Mucosa of descending colon (tissue), 3 donors: ENCODE data around the gene PSMA3. TPM values are rescaled to one million over a fixed set of nuclear protein-coding genes. Genes with fewer than 3 reads are reported as not detected.

Experiments used
- ATAC-seq: fragments of 200-7000 bp; cut with Tn5 transposase; one replicate; pipeline ENCODE4 v1.9.1; 2020; ENCODE audit warnings: mild to moderate bottlenecking, moderate library complexity
- DNase-seq, 3 donors: peaks; one replicate each; pipeline ENCODE4 v3.0.0-alpha.2; 2020
- H3K36me3 ChIP-seq: fragments of 200-600 bp; one replicate; pipeline ENCODE4 v1.8.0; 2021; ENCODE audit warnings: low read depth, mild to moderate bottlenecking
- H3K4me1 ChIP-seq: fragments of 200-600 bp; one replicate; pipeline ENCODE4 v1.8.0; 2021; ENCODE audit warnings: low read depth, mild to moderate bottlenecking
- H3K4me3 ChIP-seq: fragments of 200-600 bp; one replicate; pipeline ENCODE4 v1.8.0; 2021; ENCODE audit warnings: mild to moderate bottlenecking
- H3K9me3 ChIP-seq: fragments of 200-600 bp; one replicate; pipeline ENCODE4 v1.8.0; 2021; ENCODE audit warnings: mild to moderate bottlenecking
- intact Hi-C, 2 donors: fragments of 100-400 bp; cut with DNase I in 1 of 2; cut with micrococcal nuclease in 1 of 2; formaldehyde crosslinking; loops; one replicate each; pipeline versions ENCODE4 v1.11.0 to v1.11.1; 2022; cut with DNase I, micrococcal nuclease
- total RNA-seq, 3 donors: library from RNA; stranded (reverse); fragmentation: NEBNext Ultra II Directional in 2 of 3; extraction: Animal tissue kit (Norgen Biotek cat#: 25700) in 2 of 3; gene quantifications; one replicate each; pipeline versions ENCODE4 v1.2.1 to v1.2.4, GENCODE V29; 2021 to 2023
- TF ChIP-seq, protein P1 (sequence below): fragments of 200-600 bp; IDR thresholded peaks from one replicate; pipeline ENCODE4 v1.8.0; 2022; ENCODE audit warnings: antibody characterized with exemption, mild to moderate bottlenecking
- donor health status: DM: no; HTN: no; CAD: no; lungs with moderate emphysema.
- donor health status: DM: no; HTN: no; CAD: no.
- donor health status: DM: no; HTN: yes; CAD: no.

PSMA3 gene
- total RNA-seq, 3 donors from 2014 or later: 93.2 to 124 (median 105) TPM

DNA sequence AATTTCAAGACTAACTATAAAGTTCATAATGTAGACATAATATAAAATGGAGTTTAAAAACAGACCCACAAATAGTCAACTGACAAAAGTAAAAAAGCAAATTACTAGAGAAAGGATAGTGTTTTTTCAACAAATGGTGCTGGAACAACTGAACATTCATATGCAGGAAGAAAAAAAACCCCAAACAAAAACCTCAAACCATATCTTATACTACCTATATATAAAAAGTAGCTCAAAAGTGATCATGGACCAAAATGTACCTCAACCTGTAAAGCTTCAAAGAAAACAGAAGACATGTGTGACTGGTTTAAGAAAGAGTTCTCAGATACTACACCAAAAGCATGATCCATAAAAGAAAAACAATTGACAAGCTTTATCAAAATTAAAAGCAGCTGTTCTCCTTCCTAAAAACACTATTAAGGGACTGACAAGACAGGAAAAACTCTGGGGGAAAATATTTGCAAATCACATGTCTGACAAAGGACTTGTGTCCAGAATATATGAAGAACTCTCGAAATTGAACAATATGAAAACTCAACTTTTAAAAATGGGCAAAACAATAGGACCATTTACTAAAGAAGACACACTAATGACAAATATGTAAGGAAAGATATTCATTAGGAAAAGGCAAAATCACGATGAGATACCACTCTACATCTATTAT is 31.0 kb downstream of the PSMA3 start:
- no peaks in the 10 kb centered on the region for H3K36me3 ChIP-seq
- no peak overlapping the region for H3K4me3 ChIP-seq
- DNase-seq (no peak), ATAC-seq (no peak)
- intact Hi-C loops: no loop called here
- TF ChIP-seq, protein P1, sequence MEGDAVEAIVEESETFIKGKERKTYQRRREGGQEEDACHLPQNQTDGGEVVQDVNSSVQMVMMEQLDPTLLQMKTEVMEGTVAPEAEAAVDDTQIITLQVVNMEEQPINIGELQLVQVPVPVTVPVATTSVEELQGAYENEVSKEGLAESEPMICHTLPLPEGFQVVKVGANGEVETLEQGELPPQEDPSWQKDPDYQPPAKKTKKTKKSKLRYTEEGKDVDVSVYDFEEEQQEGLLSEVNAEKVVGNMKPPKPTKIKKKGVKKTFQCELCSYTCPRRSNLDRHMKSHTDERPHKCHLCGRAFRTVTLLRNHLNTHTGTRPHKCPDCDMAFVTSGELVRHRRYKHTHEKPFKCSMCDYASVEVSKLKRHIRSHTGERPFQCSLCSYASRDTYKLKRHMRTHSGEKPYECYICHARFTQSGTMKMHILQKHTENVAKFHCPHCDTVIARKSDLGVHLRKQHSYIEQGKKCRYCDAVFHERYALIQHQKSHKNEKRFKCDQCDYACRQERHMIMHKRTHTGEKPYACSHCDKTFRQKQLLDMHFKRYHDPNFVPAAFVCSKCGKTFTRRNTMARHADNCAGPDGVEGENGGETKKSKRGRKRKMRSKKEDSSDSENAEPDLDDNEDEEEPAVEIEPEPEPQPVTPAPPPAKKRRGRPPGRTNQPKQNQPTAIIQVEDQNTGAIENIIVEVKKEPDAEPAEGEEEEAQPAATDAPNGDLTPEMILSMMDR: no peak
- no peaks in the 10 kb centered on the region for H3K4me1 ChIP-seq
- H3K9me3 ChIP-seq: no peaks in the 10 kb centered on the region

DNA sequence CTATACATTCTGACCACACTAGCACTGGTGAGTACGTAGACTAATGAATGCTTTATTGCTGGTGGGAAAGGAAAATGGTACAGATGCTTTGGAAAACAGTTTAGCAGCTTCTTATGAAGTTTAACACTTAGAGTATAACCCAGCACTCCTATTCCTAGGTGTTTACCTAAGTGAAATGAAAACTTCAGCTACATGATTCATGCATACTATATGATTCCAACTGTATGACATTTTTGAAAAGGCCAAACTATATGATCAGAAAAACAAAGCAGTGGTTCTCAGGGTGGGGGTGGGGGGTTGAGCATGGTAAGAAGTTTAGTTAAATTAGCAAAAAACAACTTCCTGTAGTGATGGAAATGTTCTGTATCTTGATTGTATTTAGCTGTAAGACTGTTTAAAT is 31.6 kb downstream of the PSMA3 start:
- H3K36me3 ChIP-seq: no peaks in the 10 kb centered on the region
- H3K9me3 ChIP-seq: no peaks in the 10 kb centered on the region
- DNase-seq (no peak), ATAC-seq (no peak)
- TF ChIP-seq, protein P1: no peak
- intact Hi-C loops: no loop called here
- H3K4me3 ChIP-seq: no peak overlapping the region
- peaks cover 4% of the 10 kb centered on the region for H3K4me1 ChIP-seq

DNA sequence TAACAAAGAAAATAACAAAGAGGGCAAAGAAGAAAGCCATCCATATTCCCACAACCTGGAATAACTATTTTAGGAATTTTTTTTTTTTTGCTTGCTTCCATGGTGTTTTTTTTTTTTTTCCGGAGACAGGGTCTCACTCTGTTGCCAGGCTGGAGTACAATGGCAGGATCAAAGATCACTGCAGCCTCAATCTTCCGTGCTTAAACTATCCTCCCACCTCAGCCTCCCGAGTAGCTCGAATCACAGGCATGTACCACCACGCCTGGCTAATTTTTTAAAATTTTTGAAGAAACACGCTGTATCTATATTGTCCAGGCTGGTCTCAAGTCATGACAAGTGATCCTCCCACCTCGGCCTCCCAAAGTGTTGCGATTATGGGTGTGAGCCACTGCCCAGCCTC is 33.5 kb downstream of the PSMA3 start:
- H3K4me1 ChIP-seq: peaks cover 12% of the 10 kb centered on the region
- intact Hi-C loops: no loop called here
- DNase-seq (no peak), ATAC-seq (no peak)
- H3K4me3 ChIP-seq: no peak overlapping the region
- TF ChIP-seq, protein P1: no peak
- no peaks in the 10 kb centered on the region for H3K9me3 ChIP-seq
- H3K36me3 ChIP-seq: no peaks in the 10 kb centered on the region

DNA sequence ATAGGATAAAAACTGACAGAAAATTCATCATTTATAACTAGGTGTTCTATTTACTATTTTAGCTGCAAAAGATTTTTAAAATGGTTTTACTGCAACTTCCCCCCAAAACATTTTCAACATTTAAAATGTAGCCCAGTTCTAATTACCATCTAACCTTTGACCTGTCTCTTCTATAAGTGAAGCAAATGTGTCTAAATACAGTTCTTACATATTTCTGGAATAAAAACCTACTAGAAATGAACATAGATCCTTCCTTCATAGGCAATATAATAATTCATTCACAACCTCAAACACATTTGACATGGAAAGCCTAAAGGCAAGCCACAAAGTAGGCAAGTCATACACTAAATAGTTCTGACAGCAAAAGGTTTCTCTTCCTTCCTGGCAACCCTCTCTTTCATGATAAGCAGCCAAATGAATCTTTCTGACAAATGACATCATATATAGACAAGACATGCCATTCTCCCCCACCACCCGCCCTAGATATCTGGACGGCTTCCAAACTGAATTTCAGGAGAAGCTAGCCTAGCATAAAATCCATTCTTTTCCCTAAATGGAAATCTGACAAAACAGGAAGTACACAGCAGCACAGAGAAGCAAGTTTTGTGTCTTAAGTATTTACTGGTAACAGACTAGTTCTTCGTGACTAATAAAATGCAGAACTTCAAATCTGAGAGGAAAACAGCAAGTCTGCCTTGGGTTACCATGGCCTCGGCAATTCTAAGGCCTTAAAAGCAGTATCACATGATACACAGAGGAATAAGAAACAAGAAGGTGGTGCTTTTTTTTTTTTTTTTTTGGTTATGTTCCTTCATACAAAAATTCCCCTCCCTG is 36.5 kb downstream of the PSMA3 start:
- no peak overlapping the region for H3K4me3 ChIP-seq
- DNase-seq (peak in 1 of 3 donors; percentile 48), ATAC-seq (peak; percentile 78)
- H3K9me3 ChIP-seq: no peaks in the 10 kb centered on the region
- TF ChIP-seq, protein P1: no peak
- H3K36me3 ChIP-seq: no peaks in the 10 kb centered on the region
- intact Hi-C loops: no loop called here
- H3K4me1 ChIP-seq: peaks cover 21% of the 10 kb centered on the region

DNA sequence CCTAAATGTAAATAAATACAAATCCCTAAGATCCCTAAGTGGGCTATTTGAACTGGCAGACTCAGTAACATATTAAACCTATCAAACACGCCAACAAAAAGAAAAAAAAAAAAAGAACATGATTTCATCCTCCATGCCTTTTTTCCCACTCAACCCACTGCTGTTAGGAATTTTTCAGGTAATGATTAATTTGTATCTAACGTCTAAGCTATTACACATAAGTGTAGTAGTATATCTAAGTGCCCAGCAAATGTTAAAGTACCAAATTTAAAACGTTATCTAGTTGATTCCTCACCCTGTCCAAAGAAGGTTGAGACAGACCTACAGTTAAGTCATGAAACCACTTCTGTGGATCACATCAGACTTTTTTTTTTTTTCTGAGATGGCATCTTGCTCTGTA is 37.3 kb downstream of the PSMA3 start:
- Histone ChIP-seq H3K4me1 (peaks cover 21% of the 10 kb centered on the region), H3K9me3 (no peaks in the 10 kb centered on the region), H3K36me3 (no peaks in the 10 kb centered on the region), H3K4me3 (no peak overlapping the region)
- DNase-seq: no peak
- ATAC-seq: no peak
- TF ChIP-seq, protein P1: no peak
- intact Hi-C loops: no loop called here
